ENCODE results near the gene TEX13D. TPM values are rescaled to one million over a fixed set of nuclear protein-coding genes. Genes with fewer than 3 reads are reported as not detected.

Gene TEX13D
- total and polyA plus RNA-seq, 9 of the 15 experiments (the other 6 are each of a cell fraction or from before 2014, with no cell fraction given) = 0.06 TPM; not detected in 8

- no peaks in the 10 kb centered on the region for H3K27me3 ChIP-seq (ENCODE audit: control insufficient read depth in 2 of 2, insufficient read depth in 2 of 2, low read length in 2 of 2)
- H3K9me1 ChIP-seq (ENCODE audit: control insufficient read depth, insufficient read depth, low read length) = no peaks in the 10 kb centered on the region
- peak within 1 kb of the TSS; percentile 30 to 39 for H3K9ac ChIP-seq (ENCODE audit: insufficient read depth in 1 of 2, low read depth in 2 of 2, low read length in 2 of 2)
- ChIA-PET CTCF (ENCODE audit: low intra/inter-chr PET ratio) (interaction anchor here (0.6 kb wide), 1 partner anchor 323 kb away, joined by 3 read pairs; no protein-coding TSS in a partner anchor), POLR2A (interaction anchor here (0.7 to 2.8 kb wide), 2 partner anchors 10 to 31 kb away, joined by 4 to 7 read pairs; no protein-coding TSS in a partner anchor)
- H3K4me2 ChIP-seq (ENCODE audit: insufficient read depth, low read length) = peak within 1 kb of the TSS; percentile 63
- peak; percentile 88 for FAIRE-seq
- peak within 1 kb of the TSS; percentile 14; the same call in 2 of the 3 replicates for H3K27ac ChIP-seq (ENCODE audit: extremely low read depth, low read depth, low read length)
- H3K9me3 ChIP-seq (replicated peaks; ENCODE audit: control insufficient read depth, insufficient read depth, low read depth, low read length) = no peaks in the 10 kb centered on the region
- H3K4me3 ChIP-seq = no peak within 1 kb of the TSS
- 53% methylated on average over 14 of the region's 19 CpGs for WGBS (ENCODE audit: insufficient coverage, low coverage, missing lambda C conversion rate)
- TF ChIP-seq CBFA2T3 (IDR thresholded peaks at IDR 0.05) = peak; percentile 50
- TF ChIP-seq TEAD4 (IDR thresholded peaks at IDR 0.05; ENCODE audit: low read length) = peak; percentile 53
- TF ChIP-seq TEAD4 (CRISPR knock-in tag; IDR thresholded peaks at IDR 0.05; ENCODE audit: borderline replicate concordance) = no peak
- no peak for TF ChIP-seq MLLT1 (IDR thresholded peaks at IDR 0.05)
- peak; percentile 78 for TF ChIP-seq ZKSCAN1 (IDR thresholded peaks at IDR 0.05; ENCODE audit: low read depth, low read length)
- 0 out of 2 replicates have a peak, but pooled peaks have one; percentile 11 for TF ChIP-seq TCF3 (CRISPR knock-in tag; IDR thresholded peaks at IDR 0.05)
- no peak for TF ChIP-seq ZNF512 (tag; IDR thresholded peaks at IDR 0.05)
- no peak for TF ChIP-seq MYC (IDR thresholded peaks at IDR 0.05; ENCODE audit: low read depth, low read length)
- no peak for TF ChIP-seq MYC (CRISPR knock-in tag; IDR thresholded peaks at IDR 0.05; ENCODE audit: borderline replicate concordance, low read depth)
- TF ChIP-seq KDM1A (IDR thresholded peaks at IDR 0.05) = 0 out of 4 replicates have a peak, but pooled peaks of 1 of the 2 experiments have one; percentile 18
- peak; percentile 71; the same call in 1 of the 2 replicates for TF ChIP-seq HMBOX1 (IDR thresholded peaks at IDR 0.05)
- H2AFZ ChIP-seq (ENCODE audit: low read depth, low read length) = peak within 1 kb of the TSS; percentile 77
- H3K4me1 ChIP-seq (replicated peaks in 1 of 2; ENCODE audit: control insufficient read depth in 2 of 2, insufficient read depth in 2 of 2, low read length in 2 of 2) = peaks cover 14 to 42% of the 10 kb centered on the region in 2 experiments; a peak in 4 of 5 replicates
- BruUV-seq (replicated peaks) = no TSS peak
- peak; percentile 49 for ATAC-seq
- H3K36me3 ChIP-seq (ENCODE audit: control insufficient read depth, insufficient read depth, low read length) = no peaks in the 10 kb centered on the region
- peak in 2 of 4 experiments; percentile 29 to 56 for DNase-seq (ENCODE audit: extremely low read depth in 1 of 4, low spot score in 3 of 4)
- intact Hi-C loops (cut with micrococcal nuclease) = loop anchor here (5.0 kb wide), 1 partner anchor 384 kb away; the partner anchor contains the start of gene STAG2
- no peaks in the 10 kb centered on the region for H3K79me2 ChIP-seq (ENCODE audit: control insufficient read depth, insufficient read depth, low read length)
- H4K20me1 ChIP-seq (replicated peaks; ENCODE audit: control insufficient read depth, insufficient read depth, low read length) = no peaks in the 10 kb centered on the region
- in situ Hi-C loops (cut with MboI) = no loop called here
Measured at GRCh38 chrX:124346117-124346876, 13.8 kb downstream of the TEX13D start, which contains the start of gene SH2D1A. Gene SH2D1A, plus strand, starts transcription at chrX:124346563. Its CDS starts 80 bp downstream, at chrX:124346643.

Measured in K562 (cell line).